HepG2 (cell line): ENCODE results near the gene CBLC. TPM values are rescaled to one million over a fixed set of nuclear protein-coding genes. Genes with fewer than 3 reads are reported as not detected.

Source experiments
- ATAC-seq: fragments of 200-7000 bp; cut with Tn5 transposase; 3 replicates; pipeline ENCODE4 v1.9.1; 2020; ENCODE audit warnings: mild to moderate bottlenecking, moderate library complexity
- BruUV-seq: library from RNA; stranded (reverse); fragments of 400-500 nt; replicated peaks from 2 replicates; lab custom pipeline; 2021; lab: Mats Ljungman, UMichigan
- CTCF ChIA-PET: fragments of 300-600 bp; formaldehyde crosslinking; extraction: SDS; loops from one replicate; lab custom pipeline; 2021; ENCODE audit warnings: low total read pairs, inconsistent platforms, low intra/inter-chr PET ratio; lab: Yijun Ruan, JAX
- POLR2A ChIA-PET: fragments of 350-600 bp; sonication (Branson Sonifier 250); formaldehyde crosslinking; loops from one replicate; lab custom pipeline; 2020; ENCODE audit warnings: antibody characterized with exemption, inconsistent platforms; lab: Yijun Ruan, JAX
- DNase-seq: peaks from one replicate; pipeline ENCODE4 v3.0.0-alpha.2; 2015; ENCODE audit warnings: low spot score
- FAIRE-seq: peaks from 3 replicates; lab custom pipeline; 2011; peaks lifted over from hg19 to GRCh38; lab: Jason Lieb, UNC
- H2AFZ ChIP-seq: one replicate; pipeline ENCODE4 v1.6.1; 2011; ENCODE audit warnings: low read length, inconsistent platforms
- H3K27ac ChIP-seq: fragments of 300-600 bp; 3 replicates; pipeline ENCODE4 v1.8.0; 2011; ENCODE audit warnings: mixed run types, mild to moderate bottlenecking, mixed read lengths, low read length, inconsistent platforms; ENCODE audit not compliant: insufficient read depth; ENCODE audit errors: extremely low read length
- H3K27me3 ChIP-seq, 2 experiments: fragments of 200-600 bp in 1 of 2; 2 replicates in 1 of 2; 3 replicates in 1 of 2; pipeline versions ENCODE4 v1.6.0 to v1.8.0; 2011; ENCODE audit warnings: low read length in 2 of 2, mild to moderate bottlenecking in 2 of 2, moderate library complexity in 2 of 2, inconsistent platforms in 1 of 2; ENCODE audit not compliant: insufficient read depth in 2 of 2, control insufficient read depth in 1 of 2
- H3K36me3 ChIP-seq, 2 experiments: fragments of 200-600 bp in 1 of 2; replicated peaks in 1 of 2; 2 replicates in 1 of 2; 3 replicates in 1 of 2; pipeline versions ENCODE4 v1.5.1 to v1.8.0; 2011; ENCODE audit warnings: low read length in 2 of 2, inconsistent platforms in 1 of 2; ENCODE audit not compliant: insufficient read depth in 2 of 2, control insufficient read depth in 1 of 2
- H3K4me1 ChIP-seq: 2 replicates; pipeline ENCODE4 v1.5.1; 2012; ENCODE audit warnings: low read length, inconsistent platforms; ENCODE audit not compliant: insufficient read depth
- H3K4me2 ChIP-seq: 2 replicates; pipeline ENCODE4 v1.6.0; 2011; ENCODE audit warnings: low read depth, low read length, inconsistent platforms
- H3K4me3 ChIP-seq, 3 experiments: fragments of 200-600 bp in 1 of 3; sonication (generic), shearing (Covaris generic) in 1 of 3; replicated peaks in 1 of 3; 2 replicates each; pipeline ENCODE4 v1.5.1; 2011 to 2016; ENCODE audit warnings: low read length in 3 of 3, inconsistent platforms in 2 of 3, low read depth in 2 of 3, mild to moderate bottlenecking in 2 of 3, control low read depth in 1 of 3, mixed read lengths in 1 of 3; ENCODE audit not compliant: insufficient read depth in 1 of 3
- H3K79me2 ChIP-seq: one replicate; pipeline ENCODE4 v1.6.1; 2011; ENCODE audit warnings: low read length, inconsistent platforms; ENCODE audit not compliant: insufficient read depth
- H3K9ac ChIP-seq: 2 replicates; pipeline ENCODE4 v1.6.0; 2011; ENCODE audit warnings: mild to moderate bottlenecking, low read depth, low read length, inconsistent platforms; ENCODE audit not compliant: insufficient read depth
- H3K9me3 ChIP-seq: 2 replicates; pipeline ENCODE4 v1.5.1; 2012; ENCODE audit warnings: mild to moderate bottlenecking, low read length
- H4K20me1 ChIP-seq: 2 replicates; pipeline ENCODE4 v1.6.0; 2011; ENCODE audit warnings: inconsistent platforms, mild to moderate bottlenecking, low read length, moderate library complexity; ENCODE audit not compliant: insufficient read depth
- ARNT ChIP-seq: fragments of 450-650 bp; IDR thresholded peaks from 2 replicates; pipeline ENCODE4 v1.6.1; 2017
- ATF3 ChIP-seq: sonication (generic); formaldehyde crosslinking; IDR thresholded peaks from 2 replicates; pipeline ENCODE4 v1.4.0; 2020; ENCODE audit warnings: missing genetic modification reagents
- NFKBIZ ChIP-seq: IDR thresholded peaks from 2 replicates; pipeline ENCODE4 v1.6.1; 2018; ENCODE audit warnings: missing genetic modification reagents, missing compliant biosample characterization
- RXRB ChIP-seq: IDR thresholded peaks from 2 replicates; pipeline ENCODE4 v1.6.1; 2016; ENCODE audit warnings: borderline replicate concordance, missing genetic modification reagents, missing compliant biosample characterization
- U2AF1 ChIP-seq: fragments of 200-400 bp; formaldehyde crosslinking; optimal IDR thresholded peaks from 2 replicates; pipeline ENCODE3; 2017; ENCODE audit warnings: mild to moderate bottlenecking, low read depth, low read length
- ZFAT ChIP-seq: sonication (generic); formaldehyde crosslinking; conservative IDR thresholded peaks from 2 replicates; pipeline ENCODE4 v1.8.1; 2023; ENCODE audit warnings: missing genetic modification reagents, inconsistent platforms
- ZMYM3 ChIP-seq: sonication (generic); formaldehyde crosslinking; IDR thresholded peaks from 2 replicates; pipeline ENCODE4 v1.5.1; 2020; ENCODE audit warnings: mild to moderate bottlenecking, missing genetic modification reagents
- ZNF20 ChIP-seq: sonication (generic); formaldehyde crosslinking; IDR thresholded peaks from 2 replicates; pipeline ENCODE4 v1.4.0; 2020; ENCODE audit warnings: mild to moderate bottlenecking, moderate library complexity, missing genetic modification reagents
- ZNF543 ChIP-seq: sonication (generic); formaldehyde crosslinking; IDR thresholded peaks from 2 replicates; pipeline ENCODE4 v1.4.0; 2020; ENCODE audit warnings: mild to moderate bottlenecking, missing genetic modification reagents
- ZNF572 ChIP-seq: sonication (generic); formaldehyde crosslinking; IDR thresholded peaks from 2 replicates; pipeline ENCODE4 v1.5.1; 2020; ENCODE audit warnings: mild to moderate bottlenecking, missing genetic modification reagents
- ZNF589 ChIP-seq: sonication (generic); formaldehyde crosslinking; conservative IDR thresholded peaks from 2 replicates; pipeline ENCODE4 v1.8.0; 2022; ENCODE audit warnings: mild to moderate bottlenecking, moderate library complexity, missing genetic modification reagents
- ZNF674 ChIP-seq: sonication (generic); formaldehyde crosslinking; IDR thresholded peaks from 2 replicates; pipeline ENCODE4 v1.5.0; 2020; ENCODE audit warnings: low read depth, mild to moderate bottlenecking, missing genetic modification reagents
- ZSCAN20 ChIP-seq: sonication (generic); formaldehyde crosslinking; IDR thresholded peaks from 2 replicates; pipeline ENCODE4 v1.4.0; 2020; ENCODE audit warnings: missing genetic modification reagents, mild to moderate bottlenecking, borderline replicate concordance
- WGBS: methylation state at CpG from one replicate; pipeline ENCODE4 v1.1.6; 2017; ENCODE audit warnings: low lambda C conversion rate; 5-methylcytosine and 5-hydroxymethylcytosine counted together
- in situ Hi-C: cut with HindIII; loops from 2 replicates; pipeline ENCODE4 v1.10.0; 2017; ENCODE audit warnings: low pct_unique_long_range_greater_than_20kb; ENCODE audit not compliant: extremely low pct_ligation_motif_present
- intact Hi-C: fragments of 100-400 bp; cut with micrococcal nuclease; formaldehyde crosslinking; loops from one replicate; pipeline ENCODE4 v1.10.0; 2022; ENCODE audit not compliant: unreplicated experiment
- polyA plus RNA-seq, 8 experiments: library from polyadenylated mRNA; depleted of rRNA in 3 of 8; stranded (reverse) in 7 of 8; unstranded in 1 of 8; fragments of >200 nt; fragmentation: Illumina TruSeq in 4 of 8; extraction: Trizol in 4 of 8; gene quantifications; 2 replicates each; pipeline versions ENCODE4 v1.2.1 to v1.2.3, GENCODE V29; 2011 to 2016; ENCODE audit warnings: low read depth in 4 of 8, missing spikeins in 1 of 8, mixed read lengths in 1 of 8; ENCODE audit not compliant: insufficient read depth in 1 of 8
- total RNA-seq, 5 experiments: library from RNA; depleted of rRNA; stranded (reverse); fragments of >200 nt; fragmentation: Illumina TruSeq; extraction: Trizol; gene quantifications; 2 replicates each; pipeline ENCODE4 v1.2.3, GENCODE V29; 2016; ENCODE audit warnings: low read depth in 1 of 5
- TF ChIP-seq, protein P1 (sequence below): sonication (generic); formaldehyde crosslinking; IDR thresholded peaks from 2 replicates; pipeline ENCODE4 v1.5.0; 2020; ENCODE audit warnings: mild to moderate bottlenecking, low read depth, missing genetic modification reagents, borderline replicate concordance
- TF ChIP-seq, protein P2 (sequence below): sonication (generic); formaldehyde crosslinking; IDR thresholded peaks from 2 replicates; pipeline ENCODE4 v1.4.0; 2020; ENCODE audit warnings: mild to moderate bottlenecking, missing genetic modification reagents, borderline replicate concordance
- TF ChIP-seq, protein P3 (sequence below): sonication (generic); formaldehyde crosslinking; conservative IDR thresholded peaks from 2 replicates; pipeline ENCODE4 v1.4.0; 2020; ENCODE audit warnings: missing genetic modification reagents

Gene CBLC
- total and polyA plus RNA-seq, 2 of the 13 experiments (the other 11 are each of a cell fraction or from before 2014, with no cell fraction given): 1.8 to 2.6 TPM

DNA sequence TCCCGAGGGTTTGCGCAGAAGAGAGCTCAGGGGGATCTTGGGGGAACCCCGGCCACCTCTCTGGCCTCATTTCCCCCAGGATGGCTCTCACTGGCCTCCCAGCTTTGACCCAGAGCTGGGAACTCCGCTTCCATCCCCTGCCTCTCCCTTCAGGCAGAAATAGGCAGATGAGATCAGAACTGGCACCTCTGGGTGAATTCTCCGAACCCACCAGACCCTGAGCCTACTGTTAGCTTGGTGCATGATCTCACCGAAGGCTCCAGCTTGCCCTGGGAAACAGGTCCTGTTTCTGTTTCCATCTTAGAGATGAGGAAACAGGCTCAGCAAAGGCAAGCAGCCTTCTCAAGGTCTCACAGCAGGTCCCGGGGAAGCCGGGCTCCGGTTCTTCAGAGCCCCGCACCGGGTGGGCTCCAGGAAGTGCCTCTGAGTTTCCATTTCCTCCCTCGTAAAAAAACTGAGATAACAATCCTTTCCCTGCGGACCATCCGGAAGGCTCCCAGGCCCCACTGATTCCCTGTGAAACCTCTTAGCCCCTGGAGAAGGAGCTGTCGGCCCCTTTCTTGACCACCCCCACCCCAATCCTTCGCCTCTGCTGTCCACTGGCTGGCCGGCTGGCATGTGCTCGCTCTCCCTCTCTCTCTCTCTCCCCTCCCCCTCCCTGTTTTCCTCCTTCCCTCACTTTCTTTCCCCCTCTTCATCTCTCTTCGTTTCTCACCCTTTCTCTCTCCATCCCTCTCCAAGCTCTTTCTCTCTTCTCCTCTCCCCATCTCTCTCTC, 70.5 kb downstream of the CBLC start:
- H3K36me3 ChIP-seq: peaks cover 0 to 7% of the 10 kb centered on the region in 2 experiments; a peak in 2 of 5 replicates
- BruUV-seq: no TSS peak
- H3K4me1 ChIP-seq: peaks cover 45% of the 10 kb centered on the region
- ChIA-PET POLR2A (interaction anchor here (1.0 to 3.1 kb wide), 7 partner anchors 8 to 58 kb away, joined by 3 to 9 read pairs (median 4); partner anchors contain the start of genes APOE and TOMM40), CTCF (no interaction called here)
- H3K79me2 ChIP-seq: peaks cover 68% of the 10 kb centered on the region
- H3K9me3 ChIP-seq: no peaks in the 10 kb centered on the region
- peak; percentile 36 for FAIRE-seq
- H3K9ac ChIP-seq: peak overlapping the region; percentile 100
- DNase-seq: no peak
- ATAC-seq: no peak
- intact Hi-C loops: loop anchor here (10.0 kb wide), 1 partner anchor 107 kb away; the partner anchor contains the start of gene CLPTM1
- H3K27me3 ChIP-seq: no peaks in the 10 kb centered on the region; a peak in 1 of 5 replicates
- peak overlapping the region; percentile 95 for H3K27ac ChIP-seq
- WGBS: 38% methylated on average over 12 of the region's 19 CpGs
- H4K20me1 ChIP-seq: peaks cover 41% of the 10 kb centered on the region
- peak overlapping the region; percentile 76 to 95 (median 84) for H3K4me3 ChIP-seq
- in situ Hi-C loops: loop anchor here (5.0 to 10.0 kb wide), 2 partner anchors 53 to 161 kb away; no protein-coding TSS in a partner anchor
- peak overlapping the region; percentile 95 for H3K4me2 ChIP-seq
- H2AFZ ChIP-seq: no peak overlapping the region
- TF ChIP-seq ZNF589 (CRISPR knock-in tag): no peak
- no peak for TF ChIP-seq ZNF20 (CRISPR knock-in tag)
- no peak for TF ChIP-seq ATF3 (CRISPR knock-in tag)
- TF ChIP-seq NFKBIZ (CRISPR knock-in tag): no peak
- TF ChIP-seq ZNF674: no peak
- no peak for TF ChIP-seq ZSCAN20 (CRISPR knock-in tag)
- TF ChIP-seq, protein P1, sequence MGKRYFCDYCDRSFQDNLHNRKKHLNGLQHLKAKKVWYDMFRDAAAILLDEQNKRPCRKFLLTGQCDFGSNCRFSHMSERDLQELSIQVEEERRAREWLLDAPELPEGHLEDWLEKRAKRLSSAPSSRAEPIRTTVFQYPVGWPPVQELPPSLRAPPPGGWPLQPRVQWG: no peak
- no peak for TF ChIP-seq ARNT
- no peak for TF ChIP-seq U2AF1
- TF ChIP-seq ZNF572 (CRISPR knock-in tag): no peak
- TF ChIP-seq RXRB: no peak
- TF ChIP-seq, protein P2, sequence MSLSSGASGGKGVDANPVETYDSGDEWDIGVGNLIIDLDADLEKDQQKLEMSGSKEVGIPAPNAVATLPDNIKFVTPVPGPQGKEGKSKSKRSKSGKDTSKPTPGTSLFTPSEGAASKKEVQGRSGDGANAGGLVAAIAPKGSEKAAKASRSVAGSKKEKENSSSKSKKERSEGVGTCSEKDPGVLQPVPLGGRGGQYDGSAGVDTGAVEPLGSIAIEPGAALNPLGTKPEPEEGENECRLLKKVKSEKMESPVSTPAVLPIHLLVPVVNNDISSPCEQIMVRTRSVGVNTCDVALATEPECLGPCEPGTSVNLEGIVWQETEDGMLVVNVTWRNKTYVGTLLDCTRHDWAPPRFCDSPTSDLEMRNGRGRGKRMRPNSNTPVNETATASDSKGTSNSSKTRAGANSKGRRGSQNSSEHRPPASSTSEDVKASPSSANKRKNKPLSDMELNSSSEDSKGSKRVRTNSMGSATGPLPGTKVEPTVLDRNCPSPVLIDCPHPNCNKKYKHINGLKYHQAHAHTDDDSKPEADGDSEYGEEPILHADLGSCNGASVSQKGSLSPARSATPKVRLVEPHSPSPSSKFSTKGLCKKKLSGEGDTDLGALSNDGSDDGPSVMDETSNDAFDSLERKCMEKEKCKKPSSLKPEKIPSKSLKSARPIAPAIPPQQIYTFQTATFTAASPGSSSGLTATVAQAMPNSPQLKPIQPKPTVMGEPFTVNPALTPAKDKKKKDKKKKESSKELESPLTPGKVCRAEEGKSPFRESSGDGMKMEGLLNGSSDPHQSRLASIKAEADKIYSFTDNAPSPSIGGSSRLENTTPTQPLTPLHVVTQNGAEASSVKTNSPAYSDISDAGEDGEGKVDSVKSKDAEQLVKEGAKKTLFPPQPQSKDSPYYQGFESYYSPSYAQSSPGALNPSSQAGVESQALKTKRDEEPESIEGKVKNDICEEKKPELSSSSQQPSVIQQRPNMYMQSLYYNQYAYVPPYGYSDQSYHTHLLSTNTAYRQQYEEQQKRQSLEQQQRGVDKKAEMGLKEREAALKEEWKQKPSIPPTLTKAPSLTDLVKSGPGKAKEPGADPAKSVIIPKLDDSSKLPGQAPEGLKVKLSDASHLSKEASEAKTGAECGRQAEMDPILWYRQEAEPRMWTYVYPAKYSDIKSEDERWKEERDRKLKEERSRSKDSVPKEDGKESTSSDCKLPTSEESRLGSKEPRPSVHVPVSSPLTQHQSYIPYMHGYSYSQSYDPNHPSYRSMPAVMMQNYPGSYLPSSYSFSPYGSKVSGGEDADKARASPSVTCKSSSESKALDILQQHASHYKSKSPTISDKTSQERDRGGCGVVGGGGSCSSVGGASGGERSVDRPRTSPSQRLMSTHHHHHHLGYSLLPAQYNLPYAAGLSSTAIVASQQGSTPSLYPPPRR (CRISPR knock-in tag): 0 out of 2 replicates have a peak, but pooled peaks have one; percentile 27
- TF ChIP-seq ZNF543 (CRISPR knock-in tag): 0 out of 2 replicates have a peak, but pooled peaks have one; percentile 26
- no peak for TF ChIP-seq ZFAT (CRISPR knock-in tag)
- TF ChIP-seq, protein P3, sequence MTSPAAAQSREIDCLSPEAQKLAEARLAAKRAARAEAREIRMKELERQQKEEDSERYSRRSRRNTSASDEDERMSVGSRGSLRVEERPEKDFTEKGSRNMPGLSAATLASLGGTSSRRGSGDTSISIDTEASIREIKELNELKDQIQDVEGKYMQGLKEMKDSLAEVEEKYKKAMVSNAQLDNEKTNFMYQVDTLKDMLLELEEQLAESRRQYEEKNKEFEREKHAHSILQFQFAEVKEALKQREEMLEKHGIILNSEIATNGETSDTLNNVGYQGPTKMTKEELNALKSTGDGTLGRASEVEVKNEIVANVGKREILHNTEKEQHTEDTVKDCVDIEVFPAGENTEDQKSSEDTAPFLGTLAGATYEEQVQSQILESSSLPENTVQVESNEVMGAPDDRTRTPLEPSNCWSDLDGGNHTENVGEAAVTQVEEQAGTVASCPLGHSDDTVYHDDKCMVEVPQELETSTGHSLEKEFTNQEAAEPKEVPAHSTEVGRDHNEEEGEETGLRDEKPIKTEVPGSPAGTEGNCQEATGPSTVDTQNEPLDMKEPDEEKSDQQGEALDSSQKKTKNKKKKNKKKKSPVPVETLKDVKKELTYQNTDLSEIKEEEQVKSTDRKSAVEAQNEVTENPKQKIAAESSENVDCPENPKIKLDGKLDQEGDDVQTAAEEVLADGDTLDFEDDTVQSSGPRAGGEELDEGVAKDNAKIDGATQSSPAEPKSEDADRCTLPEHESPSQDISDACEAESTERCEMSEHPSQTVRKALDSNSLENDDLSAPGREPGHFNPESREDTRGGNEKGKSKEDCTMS (CRISPR knock-in tag): no peak
- TF ChIP-seq ZMYM3: no peak
